H1 (cell line): Measurements from ENCODE around the gene PLA1A. TPM values are rescaled to one million over a fixed set of nuclear protein-coding genes. Genes with fewer than 3 reads are reported as not detected.

Source experiments
- CTCF ChIA-PET: fragments of 300-600 bp; sonication (Branson Sonifier 250); formaldehyde crosslinking; loops from one replicate; lab custom pipeline; 2021; ENCODE audit not compliant: partially characterized antibody; lab: Charles Lee
- POLR2A ChIA-PET: fragments of 300-600 bp; sonication (Branson Sonifier 250); formaldehyde crosslinking; loops from one replicate; lab custom pipeline; 2021; ENCODE audit warnings: inconsistent platforms; ENCODE audit not compliant: partially characterized antibody; lab: Charles Lee
- DNase-seq, 2 experiments: peaks; one replicate each; pipeline versions ENCODE4 v3.0.0 to v3.0.0-alpha.2; 2010 to 2022; ENCODE audit warnings: low spot score in 2 of 2, low read depth in 1 of 2, mixed read lengths in 1 of 2
- FAIRE-seq: peaks from 2 replicates; lab custom pipeline; 2011; peaks lifted over from hg19 to GRCh38; lab: Jason Lieb, UNC
- H2AFZ ChIP-seq: 2 replicates; pipeline ENCODE4 v1.8.1; 2012; ENCODE audit warnings: low read length, inconsistent platforms
- H2AK5ac ChIP-seq: 2 replicates; pipeline ENCODE4 v1.6.1; 2013; ENCODE audit warnings: low read depth, low read length
- H2BK120ac ChIP-seq: replicated peaks from 2 replicates; pipeline ENCODE3; 2013; ENCODE audit warnings: low read depth, low read length, inconsistent platforms
- H2BK12ac ChIP-seq: 2 replicates; pipeline ENCODE4 v1.6.1; 2013; ENCODE audit warnings: low read depth, low read length
- H2BK15ac ChIP-seq: 2 replicates; pipeline ENCODE4 v1.6.1; 2013; ENCODE audit warnings: low read length
- H2BK20ac ChIP-seq: 2 replicates; pipeline ENCODE4 v1.6.1; 2013; ENCODE audit warnings: low read length
- H2BK5ac ChIP-seq: 2 replicates; pipeline ENCODE4 v1.6.1; 2013; ENCODE audit warnings: low read depth, low read length
- H3K14ac ChIP-seq: 2 replicates; pipeline ENCODE4 v1.6.1; 2013; ENCODE audit warnings: inconsistent platforms; ENCODE audit not compliant: insufficient read length
- H3K18ac ChIP-seq: 2 replicates; pipeline ENCODE4 v1.6.1; 2013; ENCODE audit warnings: low read length; ENCODE audit errors: extremely low read depth
- H3K23ac ChIP-seq: 2 replicates; pipeline ENCODE4 v1.6.1; 2013; ENCODE audit warnings: inconsistent platforms; ENCODE audit not compliant: insufficient read length
- H3K23me2 ChIP-seq: 2 replicates; pipeline ENCODE4 v1.6.1; 2013; ENCODE audit warnings: low read depth, low read length
- H3K27ac ChIP-seq: 2 replicates; pipeline ENCODE4 v1.6.1; 2011; ENCODE audit warnings: low read depth, low read length, inconsistent platforms
- H3K27me3 ChIP-seq, 4 experiments: replicated peaks in 1 of 4; 1 replicate in 1 of 4; 2 replicates in 3 of 4; pipeline versions ENCODE4 v1.6.1 to v1.8.1; 2011 to 2013; ENCODE audit warnings: low read length in 3 of 4, mild to moderate bottlenecking in 3 of 4, inconsistent platforms in 2 of 4, mixed read lengths in 2 of 4, moderate library complexity in 1 of 4; ENCODE audit not compliant: control insufficient read depth in 3 of 4, insufficient read depth in 3 of 4; ENCODE audit errors: extremely low read depth in 1 of 4
- H3K36me3 ChIP-seq, 4 experiments: 2 replicates each; pipeline versions ENCODE4 v1.6.1 to v1.8.1; 2011 to 2013; ENCODE audit warnings: mild to moderate bottlenecking in 4 of 4, low read length in 3 of 4, moderate library complexity in 2 of 4, control low read depth in 1 of 4, inconsistent platforms in 1 of 4; ENCODE audit not compliant: insufficient read depth in 4 of 4, control insufficient read depth in 2 of 4
- H3K4ac ChIP-seq: replicated peaks from 2 replicates; pipeline ENCODE3; 2013; ENCODE audit warnings: low read length, low read depth, mixed read lengths, inconsistent platforms; ENCODE audit not compliant: insufficient read length
- H3K4me1 ChIP-seq, 4 experiments: replicated peaks in 1 of 4; 1 replicate in 1 of 4; 2 replicates in 3 of 4; pipeline versions ENCODE4 v1.6.1 to v1.8.1; 2011 to 2013; ENCODE audit warnings: low read length in 3 of 4, inconsistent platforms in 2 of 4, mixed read lengths in 1 of 4; ENCODE audit not compliant: insufficient read depth in 4 of 4, control insufficient read depth in 3 of 4
- H3K4me2 ChIP-seq, 2 experiments: 2 replicates each; pipeline versions ENCODE4 v1.6.1 to v1.8.1; 2011 to 2013; ENCODE audit warnings: low read depth in 2 of 2, low read length in 2 of 2, control low read depth in 1 of 2, inconsistent platforms in 1 of 2, mild to moderate bottlenecking in 1 of 2; ENCODE audit not compliant: insufficient read depth in 1 of 2
- H3K4me3 ChIP-seq, 4 experiments: fragments of 200-600, 300-600 bp in 1 of 4; sonication (generic), shearing (Covaris generic), sonication (Bioruptor Twin) in 1 of 4; 2 replicates each; pipeline versions ENCODE4 v1.5.1 to v1.8.1; 2011 to 2016; ENCODE audit warnings: low read length in 4 of 4, low read depth in 3 of 4, control low read depth in 2 of 4, inconsistent platforms in 2 of 4, mild to moderate bottlenecking in 2 of 4, mixed read lengths in 1 of 4, moderate library complexity in 1 of 4; ENCODE audit not compliant: insufficient read depth in 2 of 4; ENCODE audit errors: extremely low read depth in 1 of 4
- H3K56ac ChIP-seq: replicated peaks from 2 replicates; pipeline ENCODE3; 2013; ENCODE audit warnings: low read depth, mild to moderate bottlenecking, mixed read lengths, low read length, inconsistent platforms; ENCODE audit not compliant: insufficient read length
- H3K79me1 ChIP-seq: 2 replicates; pipeline ENCODE4 v1.6.1; 2013; ENCODE audit warnings: low read depth, low read length, control low read depth
- H3K79me2 ChIP-seq, 2 experiments: 2 replicates each; pipeline versions ENCODE4 v1.6.1 to v1.8.1; 2012 to 2013; ENCODE audit warnings: low read length in 2 of 2, mild to moderate bottlenecking in 2 of 2, inconsistent platforms in 1 of 2; ENCODE audit not compliant: insufficient read depth in 2 of 2, control insufficient read depth in 1 of 2
- H3K9ac ChIP-seq, 4 experiments: replicated peaks in 1 of 4; 1 replicate in 1 of 4; 2 replicates in 3 of 4; pipeline versions ENCODE4 v1.6.1 to v1.8.1; 2011 to 2013; ENCODE audit warnings: low read depth in 3 of 4, low read length in 3 of 4, control low read depth in 2 of 4, mild to moderate bottlenecking in 2 of 4, moderate library complexity in 2 of 4, inconsistent platforms in 1 of 4; ENCODE audit errors: extremely low read depth in 1 of 4
- H3K9me3 ChIP-seq, 2 experiments: 2 replicates each; pipeline versions ENCODE4 v1.6.1 to v1.8.1; 2012 to 2013; ENCODE audit warnings: mild to moderate bottlenecking in 2 of 2, moderate library complexity in 2 of 2, control low read depth in 1 of 2, inconsistent platforms in 1 of 2, low read depth in 1 of 2, low read length in 1 of 2, mixed read lengths in 1 of 2; ENCODE audit not compliant: insufficient read depth in 2 of 2
- H4K20me1 ChIP-seq, 2 experiments: replicated peaks in 1 of 2; 2 replicates each; pipeline versions ENCODE3 to v1.8.1; 2011 to 2013; ENCODE audit warnings: inconsistent platforms in 2 of 2, low read length in 2 of 2, mild to moderate bottlenecking in 1 of 2; ENCODE audit not compliant: insufficient read depth in 2 of 2, control insufficient read depth in 1 of 2
- H4K5ac ChIP-seq: 2 replicates; pipeline ENCODE4 v1.6.1; 2013; ENCODE audit warnings: low read length, low read depth, mixed read lengths, inconsistent platforms; ENCODE audit not compliant: insufficient read length
- H4K8ac ChIP-seq: 2 replicates; pipeline ENCODE4 v1.8.0; 2013; ENCODE audit warnings: mild to moderate bottlenecking, moderate library complexity, low read length, inconsistent platforms; ENCODE audit not compliant: insufficient read depth; ENCODE audit errors: extremely low read depth
- H4K91ac ChIP-seq: replicated peaks from 2 replicates; pipeline ENCODE3; 2013; ENCODE audit warnings: low read length, mixed read lengths, inconsistent platforms; ENCODE audit not compliant: insufficient read length
- ASH2L ChIP-seq: fragments of 200-600, 300-600 bp; sonication (generic); IDR thresholded peaks from one replicate; pipeline ENCODE4 v1.7.1; 2017; ENCODE audit warnings: low read length
- BCL11A ChIP-seq, 2 experiments: IDR thresholded peaks; one replicate each; pipeline ENCODE4 v1.6.1; 2011; ENCODE audit warnings: low read depth in 2 of 2, low read length in 2 of 2, mild to moderate bottlenecking in 2 of 2
- CEBPB ChIP-seq: IDR thresholded peaks from 2 replicates; pipeline ENCODE4 v1.6.1; 2012; ENCODE audit warnings: low read depth, low read length
- E2F6 ChIP-seq: IDR thresholded peaks from 2 replicates; pipeline ENCODE4 v1.6.1; 2012; ENCODE audit warnings: inconsistent platforms
- GABPA ChIP-seq: IDR thresholded peaks from 2 replicates; pipeline ENCODE4 v1.6.1; 2011; ENCODE audit warnings: mild to moderate bottlenecking, low read length, moderate library complexity, borderline replicate concordance; ENCODE audit not compliant: insufficient read depth
- JUN ChIP-seq: IDR thresholded peaks from 2 replicates; pipeline ENCODE4 v1.6.1; 2011; ENCODE audit warnings: low read depth, mild to moderate bottlenecking, improper control_type of control experiment, low read length
- POU5F1 ChIP-seq: IDR thresholded peaks from 2 replicates; pipeline ENCODE4 v1.6.1; 2011; ENCODE audit warnings: low read depth, mild to moderate bottlenecking, low read length, moderate library complexity
- RFX5 ChIP-seq: IDR thresholded peaks from 2 replicates; pipeline ENCODE4 v1.6.1; 2011; ENCODE audit warnings: low read depth, low read length, improper control_type of control experiment, borderline replicate concordance
- SUZ12 ChIP-seq: fragments of 200-600 bp; sonication (generic); IDR thresholded peaks from 2 replicates; pipeline ENCODE4 v1.6.1; 2012; ENCODE audit warnings: mild to moderate bottlenecking, inconsistent platforms, low read length, moderate library complexity, mixed read lengths
- TBP ChIP-seq: IDR thresholded peaks from 2 replicates; pipeline ENCODE4 v1.6.1; 2011; ENCODE audit warnings: low read depth, low read length, improper control_type of control experiment
- YY1 ChIP-seq: IDR thresholded peaks from 2 replicates; pipeline ENCODE4 v1.6.1; 2011; ENCODE audit warnings: low read depth, mild to moderate bottlenecking, low read length
- ZNF274 ChIP-seq: IDR thresholded peaks from 2 replicates; pipeline ENCODE4 v1.7.0; 2012; ENCODE audit warnings: low read length, borderline replicate concordance; ENCODE audit errors: extremely low read depth
- WGBS, 2 experiments: shearing (Covaris generic) in 1 of 2; methylation state at CpG; one replicate each; pipeline versions ENCODE4 v1.1.6 to v1.1.7; 2013 to 2015; ENCODE audit warnings: low lambda C conversion rate in 2 of 2, mixed read lengths in 2 of 2, inconsistent platforms in 1 of 2, low coverage in 1 of 2, missing lambda C conversion rate in 1 of 2; ENCODE audit not compliant: insufficient replicate concordance in 2 of 2, insufficient coverage in 1 of 2, insufficient read length in 1 of 2; ENCODE audit errors: extremely low coverage in 1 of 2, missing lambda C conversion rate in 1 of 2; 5-methylcytosine and 5-hydroxymethylcytosine counted together
- polyA plus RNA-seq, 7 experiments: library from polyadenylated mRNA; depleted of rRNA in 3 of 7; stranded (reverse) in 5 of 7; unstranded in 2 of 7; fragments of >200 nt in 5 of 7; fragments of 200-250 nt in 2 of 7; gene quantifications; 1 replicate in 5 of 7; 2 replicates in 1 of 7; 4 replicates in 1 of 7; pipeline versions ENCODE4 v1.2.1 to v1.2.3, GENCODE V29; 2011 to 2013; ENCODE audit warnings: missing spikeins in 2 of 7, mixed read lengths in 2 of 7
- total RNA-seq: library from RNA; stranded (reverse); fragmentation: NEBNext Ultra II Directional; extraction: Animal tissue kit (Norgen Biotek cat#: 25700); gene quantifications from 2 replicates; pipeline ENCODE4 v1.2.1, GENCODE V29; 2021

Gene PLA1A
- total and polyA plus RNA-seq, 2 of the 8 experiments (the other 6 are each of a cell fraction or from before 2014, with no cell fraction given), result not detected

- H2BK120ac ChIP-seq, result no peak overlapping the region
- no peak overlapping the region for H3K4me2 ChIP-seq
- H4K20me1 ChIP-seq, result no peaks in the 10 kb centered on the region
- H4K8ac ChIP-seq, result peak overlapping the region; percentile 83; the same call in 1 of the 2 replicates
- H4K91ac ChIP-seq, result no peak overlapping the region
- no peak for FAIRE-seq
- no peak overlapping the region for H2AK5ac ChIP-seq
- H2AFZ ChIP-seq, result peak overlapping the region; percentile 99
- H3K27ac ChIP-seq, result no peak overlapping the region
- H2BK20ac ChIP-seq, result no peak overlapping the region
- no peak overlapping the region for H3K9ac ChIP-seq
- no peak for DNase-seq
- H3K18ac ChIP-seq, result no peak overlapping the region
- H3K23me2 ChIP-seq, result no peaks in the 10 kb centered on the region
- H3K4me1 ChIP-seq, result peaks cover 0 to 4% (median 2%) of the 10 kb centered on the region in 4 experiments; a peak in 2 of 7 replicates
- H4K5ac ChIP-seq, result no peak overlapping the region
- no peak overlapping the region for H3K14ac ChIP-seq
- H3K36me3 ChIP-seq, result no peaks in the 10 kb centered on the region
- H3K23ac ChIP-seq, result no peak overlapping the region
- no peak overlapping the region for H3K4ac ChIP-seq
- H3K27me3 ChIP-seq, result no peaks in the 10 kb centered on the region
- ChIA-PET CTCF (interaction anchor here (0.6 to 2.5 kb wide), 15 partner anchors 9 to 517 kb away, joined by 3 to 9 read pairs (median 4); no protein-coding TSS in a partner anchor), POLR2A (interaction anchor here (1.1 kb wide), 1 partner anchor 19 kb away, joined by 3 read pairs; the partner anchor contains the start of gene ADPRH)
- H3K9me3 ChIP-seq, result no peaks in the 10 kb centered on the region
- H2BK12ac ChIP-seq, result no peak overlapping the region
- no peaks in the 10 kb centered on the region for H3K79me1 ChIP-seq
- H2BK5ac ChIP-seq, result no peak overlapping the region
- WGBS, 2 experiments, result 100% methylated on average over 4 of the region's 5 CpGs; no CpG with 5 or more reads in 1 of the 2 experiments
- H3K4me3 ChIP-seq, result no peak overlapping the region
- no peak overlapping the region for H3K56ac ChIP-seq
- H2BK15ac ChIP-seq, result no peak overlapping the region
- no peaks in the 10 kb centered on the region for H3K79me2 ChIP-seq
- no peak for TF ChIP-seq TBP
- TF ChIP-seq CEBPB, result no peak
- TF ChIP-seq E2F6, result no peak
- TF ChIP-seq POU5F1, result no peak
- TF ChIP-seq ZNF274, result no peak
- TF ChIP-seq YY1, result no peak
- TF ChIP-seq RFX5, result no peak
- no peak for TF ChIP-seq JUN
- no peak for TF ChIP-seq ASH2L
- TF ChIP-seq SUZ12, result no peak
- TF ChIP-seq BCL11A (IDR thresholded peaks at IDR 0.05; ENCODE audit: low read depth in 2 of 2, low read length in 2 of 2), result no peak
- no peak for TF ChIP-seq GABPA
Measured at GRCh38 chr3:119560160-119560559, 37.5 kb upstream of the PLA1A start.
